K562 (cell line): ENCODE measurements around the gene MRPL38. TPM values are rescaled to one million over a fixed set of nuclear protein-coding genes. Genes with fewer than 3 reads are reported as not detected.

Source experiments
- ARID1B ChIP-seq: fragments of 450-650 bp; IDR thresholded peaks from 2 replicates; pipeline ENCODE4 v1.6.1; 2016; ENCODE audit warnings: antibody characterized with exemption, mild to moderate bottlenecking, inconsistent platforms
- DMBX1 ChIP-seq: fragments of 250-450 bp; sonication (Bioruptor Pico); IDR thresholded peaks from 2 replicates; pipeline ENCODE4 v1.8.0; 2022; ENCODE audit warnings: inconsistent platforms, mild to moderate bottlenecking, moderate library complexity, borderline replicate concordance
- EP300 ChIP-seq: IDR thresholded peaks from 2 replicates; pipeline ENCODE4 v1.6.1; 2012; ENCODE audit warnings: low read length, improper control_type of control experiment
- JUND ChIP-seq, 2 experiments: IDR thresholded peaks; 2 replicates in 1 of 2; 3 replicates in 1 of 2; pipeline ENCODE4 v1.6.1; 2011; ENCODE audit warnings: borderline replicate concordance in 2 of 2, low read depth in 2 of 2, low read length in 2 of 2, improper control_type of control experiment in 1 of 2, missing biosample characterization in 1 of 2, missing genetic modification characterization in 1 of 2, missing genetic modification reagents in 1 of 2
- NFE2L1 ChIP-seq: fragments of 450-650 bp; IDR thresholded peaks from 2 replicates; pipeline ENCODE4 v1.6.1; 2016; ENCODE audit warnings: missing genetic modification characterization, low read depth, mild to moderate bottlenecking, missing compliant biosample characterization, moderate library complexity, borderline replicate concordance
- NFIC ChIP-seq: fragments of 450-650 bp; IDR thresholded peaks from 2 replicates; pipeline ENCODE4 v1.6.1; 2017; ENCODE audit warnings: mild to moderate bottlenecking, inconsistent platforms
- RCOR1 ChIP-seq, 2 experiments: IDR thresholded peaks; 2 replicates each; pipeline ENCODE4 v1.6.1; 2012; ENCODE audit warnings: low read depth in 2 of 2, low read length in 2 of 2, borderline replicate concordance in 1 of 2, improper control_type of control experiment in 1 of 2
- SMARCE1 ChIP-seq: fragments of 450-650 bp; IDR thresholded peaks from 2 replicates; pipeline ENCODE4 v1.7.1; 2016; ENCODE audit warnings: mild to moderate bottlenecking
- SOX6 ChIP-seq: fragments of 450-650 bp; IDR thresholded peaks from 2 replicates; pipeline ENCODE4 v1.6.1; 2014; ENCODE audit warnings: mild to moderate bottlenecking
- SRSF1 ChIP-seq: fragments of 200-400 bp; formaldehyde crosslinking; IDR thresholded peaks from 2 replicates; pipeline ENCODE4 v1.6.1; 2017; ENCODE audit warnings: mild to moderate bottlenecking, low read depth, low read length, moderate library complexity
- TCF3 ChIP-seq: sonication (generic); formaldehyde crosslinking; IDR thresholded peaks from 2 replicates; pipeline ENCODE4 v1.4.0; 2020; ENCODE audit warnings: mild to moderate bottlenecking, missing genetic modification reagents
- U2AF1 ChIP-seq: fragments of 200-400 bp; formaldehyde crosslinking; optimal IDR thresholded peaks from 2 replicates; pipeline ENCODE3; 2017; ENCODE audit warnings: mild to moderate bottlenecking, low read depth, low read length, moderate library complexity
- ZNF263 ChIP-seq: sonication (generic); formaldehyde crosslinking; IDR thresholded peaks from 2 replicates; pipeline ENCODE4 v1.8.0; 2022; ENCODE audit warnings: mild to moderate bottlenecking, missing genetic modification reagents, borderline replicate concordance
- ZNF311 ChIP-seq: fragments of 250-450 bp; sonication (Bioruptor Pico); IDR thresholded peaks from 2 replicates; pipeline ENCODE4 v1.4.0; 2020; ENCODE audit warnings: mild to moderate bottlenecking, moderate library complexity
- ZNF407 ChIP-seq: fragments of 450-650 bp; IDR thresholded peaks from 2 replicates; pipeline ENCODE4 v1.6.1; 2016; ENCODE audit warnings: low read depth
- polyA plus RNA-seq, 8 experiments: library from polyadenylated mRNA; depleted of rRNA in 4 of 8; stranded (reverse) in 5 of 8; unstranded in 3 of 8; fragments of >200 nt; fragmentation: Nextera tagmentation in 2 of 8; fragmentation: Illumina TruSeq in 1 of 8; extraction: Ambion mirVana in 2 of 8; extraction: Trizol in 1 of 8; gene quantifications; 2 replicates each; pipeline versions ENCODE4 v1.2.1 to v1.2.3, GENCODE V29; 2011 to 2014; ENCODE audit warnings: inconsistent platforms in 1 of 8, missing spikeins in 1 of 8
- total RNA-seq, 7 experiments: library from RNA; depleted of rRNA in 6 of 7; stranded (reverse); fragments of >200 nt in 6 of 7; fragmentation: Illumina TruSeq in 2 of 7; extraction: Trizol in 2 of 7; gene quantifications; 2 replicates each; pipeline versions ENCODE4 v1.2.1 to v1.2.3, GENCODE V29; 2011 to 2021; ENCODE audit warnings: low replicate concordance in 1 of 7
- TF ChIP-seq, protein P1 (sequence below): fragments of 450-650 bp; IDR thresholded peaks from 2 replicates; pipeline ENCODE4 v1.6.1; 2016; ENCODE audit warnings: low read depth, mild to moderate bottlenecking, moderate library complexity
- TF ChIP-seq, protein P2 (sequence below), 2 experiments: fragments of 450-650 bp; conservative IDR thresholded peaks; 2 replicates each; pipeline ENCODE4 v1.6.1; 2017; ENCODE audit warnings: mild to moderate bottlenecking in 2 of 2, moderate library complexity in 2 of 2

The MRPL38 gene
- total and polyA plus RNA-seq, 9 of the 15 experiments (the other 6 are each of a cell fraction or from before 2014, with no cell fraction given) = 4.5 to 154 (median 48.5) TPM

DNA sequence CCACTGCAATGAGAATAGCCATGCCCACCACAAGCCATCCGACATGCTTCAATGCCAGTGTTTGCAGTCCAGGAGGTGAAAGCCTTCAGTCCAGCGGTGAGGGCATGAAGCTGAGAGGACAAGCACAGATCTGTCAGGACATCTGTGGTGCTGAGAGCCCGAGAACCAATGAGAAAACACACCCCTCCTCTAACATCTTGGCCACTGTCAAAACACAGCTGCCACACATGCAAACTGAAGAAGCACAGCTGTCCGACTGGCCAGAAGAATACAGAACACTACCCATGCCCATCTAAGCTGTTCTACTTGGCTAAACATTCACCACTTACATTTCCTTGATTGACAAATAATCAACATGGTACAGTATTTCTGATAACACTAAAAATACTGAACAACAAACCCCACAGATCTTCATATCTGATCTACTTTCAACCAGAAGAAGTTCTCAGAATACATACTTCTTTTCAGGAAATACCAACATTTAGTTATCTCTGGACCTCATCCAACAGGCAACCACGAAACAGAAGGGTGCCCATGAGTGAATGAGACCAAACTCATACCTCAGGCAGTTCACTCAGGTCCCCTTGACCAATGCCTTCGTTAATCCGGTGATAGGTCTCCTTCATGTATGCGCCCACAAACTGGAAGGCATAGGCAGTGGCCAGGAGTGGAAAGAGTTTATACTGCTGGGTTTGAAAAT, 46.3 kb upstream of the MRPL38 start (continued):
- TF ChIP-seq ZNF407 (no peak), ARID1B (peak; percentile 64; the same call in 1 of the 2 replicates), SRSF1 (no peak), SMARCE1 (peak; percentile 44; the same call in 1 of the 2 replicates), RCOR1 (IDR thresholded peaks at IDR 0.05; ENCODE audit: borderline replicate concordance in 1 of 2, low read depth in 2 of 2, low read length in 2 of 2) (peak in 1 of 2 experiments; percentile 29; a peak in 1 of 4 replicates), NFIC (peak; percentile 72; the same call in 1 of the 2 replicates), TCF3 (CRISPR knock-in tag) (peak; percentile 31; the same call in 1 of the 2 replicates), U2AF1 (no peak), NFE2L1 (tag) (no peak), ZNF311 (CRISPR knock-in tag) (0 out of 2 replicates have a peak, but pooled peaks have one; percentile 33), JUND (IDR thresholded peaks at IDR 0.05; ENCODE audit: borderline replicate concordance, low read depth, low read length) (no peak), JUND (tag; IDR thresholded peaks at IDR 0.05; ENCODE audit: borderline replicate concordance, low read depth, low read length) (no peak; the same call in 2 of the 3 replicates), EP300 (peak; percentile 40; the same call in 1 of the 2 replicates), ZNF263 (CRISPR knock-in tag) (no peak), SOX6 (peak; percentile 65; the same call in 1 of the 2 replicates), DMBX1 (no peak)
- TF ChIP-seq, protein P1, sequence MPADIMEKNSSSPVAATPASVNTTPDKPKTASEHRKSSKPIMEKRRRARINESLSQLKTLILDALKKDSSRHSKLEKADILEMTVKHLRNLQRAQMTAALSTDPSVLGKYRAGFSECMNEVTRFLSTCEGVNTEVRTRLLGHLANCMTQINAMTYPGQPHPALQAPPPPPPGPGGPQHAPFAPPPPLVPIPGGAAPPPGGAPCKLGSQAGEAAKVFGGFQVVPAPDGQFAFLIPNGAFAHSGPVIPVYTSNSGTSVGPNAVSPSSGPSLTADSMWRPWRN = peak; percentile 39; the same call in 1 of the 2 replicates
- TF ChIP-seq, protein P2, sequence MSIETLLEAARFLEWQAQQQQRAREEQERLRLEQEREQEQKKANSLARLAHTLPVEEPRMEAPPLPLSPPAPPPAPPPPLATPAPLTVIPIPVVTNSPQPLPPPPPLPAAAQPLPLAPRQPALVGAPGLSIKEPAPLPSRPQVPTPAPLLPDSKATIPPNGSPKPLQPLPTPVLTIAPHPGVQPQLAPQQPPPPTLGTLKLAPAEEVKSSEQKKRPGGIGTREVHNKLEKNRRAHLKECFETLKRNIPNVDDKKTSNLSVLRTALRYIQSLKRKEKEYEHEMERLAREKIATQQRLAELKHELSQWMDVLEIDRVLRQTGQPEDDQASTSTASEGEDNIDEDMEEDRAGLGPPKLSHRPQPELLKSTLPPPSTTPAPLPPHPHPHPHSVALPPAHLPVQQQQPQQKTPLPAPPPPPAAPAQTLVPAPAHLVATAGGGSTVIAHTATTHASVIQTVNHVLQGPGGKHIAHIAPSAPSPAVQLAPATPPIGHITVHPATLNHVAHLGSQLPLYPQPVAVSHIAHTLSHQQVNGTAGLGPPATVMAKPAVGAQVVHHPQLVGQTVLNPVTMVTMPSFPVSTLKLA (conservative IDR thresholded peaks at IDR 0.05) = no peak
